ENCODE data around the gene CLIP2.
"Not testable (repeated sequence)": the region's sequence is repeated elsewhere in the genome, so short reads cannot be mapped to it uniquely, and the experiment has no call there.

Gene CLIP2

DNA sequence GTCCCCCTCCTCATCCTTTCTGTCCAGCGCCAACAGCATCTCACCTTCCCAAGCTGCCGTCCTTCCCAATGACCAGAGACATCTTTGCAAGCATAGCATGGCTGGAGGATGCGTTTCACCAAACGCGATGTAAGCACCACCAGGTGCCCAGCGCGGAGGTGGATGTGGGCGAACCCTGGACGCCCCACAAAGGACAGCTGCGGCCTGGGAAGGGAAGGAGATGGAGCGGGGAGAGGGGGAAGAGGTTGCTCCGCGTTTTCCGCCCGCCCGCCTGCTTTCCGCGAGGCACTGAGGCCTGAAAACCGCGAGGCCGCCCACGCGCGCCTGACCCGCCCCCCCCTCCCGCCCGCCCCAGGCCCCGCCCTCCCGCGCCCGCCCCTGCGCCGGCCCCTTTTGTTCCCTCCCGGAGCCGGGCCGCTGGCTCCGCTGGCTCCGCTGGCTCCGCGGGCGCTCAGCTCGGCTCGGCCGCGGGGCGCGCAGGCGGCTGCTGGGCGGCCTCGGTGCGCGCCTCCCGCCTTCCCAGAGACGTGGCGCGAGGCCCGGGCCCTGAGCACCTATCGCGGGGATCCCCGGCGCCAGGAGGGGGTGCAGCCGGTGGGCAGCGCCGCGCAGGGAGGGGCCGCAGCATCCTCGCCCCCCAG lies at the start of gene CLIP2:
CLIP2 (plus strand) TSS at position 390 of the 641 bp plus-strand sequence. CDS start 28,140 bp downstream, outside the sequence.
- TF ChIP-seq, protein P1, sequence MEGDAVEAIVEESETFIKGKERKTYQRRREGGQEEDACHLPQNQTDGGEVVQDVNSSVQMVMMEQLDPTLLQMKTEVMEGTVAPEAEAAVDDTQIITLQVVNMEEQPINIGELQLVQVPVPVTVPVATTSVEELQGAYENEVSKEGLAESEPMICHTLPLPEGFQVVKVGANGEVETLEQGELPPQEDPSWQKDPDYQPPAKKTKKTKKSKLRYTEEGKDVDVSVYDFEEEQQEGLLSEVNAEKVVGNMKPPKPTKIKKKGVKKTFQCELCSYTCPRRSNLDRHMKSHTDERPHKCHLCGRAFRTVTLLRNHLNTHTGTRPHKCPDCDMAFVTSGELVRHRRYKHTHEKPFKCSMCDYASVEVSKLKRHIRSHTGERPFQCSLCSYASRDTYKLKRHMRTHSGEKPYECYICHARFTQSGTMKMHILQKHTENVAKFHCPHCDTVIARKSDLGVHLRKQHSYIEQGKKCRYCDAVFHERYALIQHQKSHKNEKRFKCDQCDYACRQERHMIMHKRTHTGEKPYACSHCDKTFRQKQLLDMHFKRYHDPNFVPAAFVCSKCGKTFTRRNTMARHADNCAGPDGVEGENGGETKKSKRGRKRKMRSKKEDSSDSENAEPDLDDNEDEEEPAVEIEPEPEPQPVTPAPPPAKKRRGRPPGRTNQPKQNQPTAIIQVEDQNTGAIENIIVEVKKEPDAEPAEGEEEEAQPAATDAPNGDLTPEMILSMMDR (IDR thresholded peaks at IDR 0.05; ENCODE audit: low read depth, low read length, missing control alignments), result no peak
- peak within 1 kb of the TSS; percentile 74 for H3K4me3 ChIP-seq (replicated peaks; ENCODE audit: low read depth, low read length)
- no peak for DNase-seq (ENCODE audit: extremely low read depth, low read depth)

DNA sequence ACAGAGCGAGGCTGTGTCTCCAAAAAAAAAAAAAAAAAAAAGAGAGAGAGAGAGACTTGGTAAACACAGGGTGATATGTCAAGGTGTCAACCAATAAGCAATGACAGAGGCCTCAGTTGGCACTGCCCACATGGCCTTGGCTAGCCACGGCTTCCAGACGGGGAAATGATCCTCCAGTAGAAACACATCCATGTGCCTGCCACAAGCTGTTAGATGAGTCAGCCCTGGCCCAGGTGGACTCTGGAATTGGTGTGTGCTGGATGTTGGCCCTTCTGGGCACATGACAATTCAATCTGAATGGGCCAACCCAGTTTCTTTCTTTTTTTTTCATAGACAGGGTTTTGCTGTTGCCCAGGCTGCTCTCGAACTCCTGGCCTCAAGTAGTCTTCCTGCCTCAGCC lies 48.7 kb upstream of the CLIP2 start:
- no peak overlapping the region for H3K4me3 ChIP-seq (replicated peaks; ENCODE audit: low read depth, low read length)
- DNase-seq (ENCODE audit: extremely low read depth, low read depth), result no peak
- TF ChIP-seq, protein P1 (IDR thresholded peaks at IDR 0.05; ENCODE audit: low read depth, low read length, missing control alignments), result no peak

DNA sequence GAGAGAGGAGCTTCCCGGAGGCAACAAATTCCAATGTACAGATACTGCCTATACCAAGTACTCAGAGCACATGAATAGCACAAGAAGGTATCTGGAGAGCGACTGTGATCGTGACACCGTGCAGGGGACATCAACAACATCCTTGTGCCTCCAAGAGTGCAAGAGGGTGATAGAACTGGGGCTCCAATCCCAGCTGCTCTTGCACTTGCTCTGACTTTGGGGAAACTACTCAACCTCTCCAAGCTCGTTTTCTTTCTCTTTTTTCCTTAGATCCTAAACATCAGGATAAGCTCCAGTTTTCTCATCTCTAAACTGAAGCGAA lies 47.1 kb upstream of the CLIP2 start:
- TF ChIP-seq, protein P1 (IDR thresholded peaks at IDR 0.05; ENCODE audit: low read depth, low read length, missing control alignments), result no peak
- H3K4me3 ChIP-seq (replicated peaks; ENCODE audit: low read depth, low read length), result no peak overlapping the region
- no peak for DNase-seq (ENCODE audit: extremely low read depth, low read depth)

DNA sequence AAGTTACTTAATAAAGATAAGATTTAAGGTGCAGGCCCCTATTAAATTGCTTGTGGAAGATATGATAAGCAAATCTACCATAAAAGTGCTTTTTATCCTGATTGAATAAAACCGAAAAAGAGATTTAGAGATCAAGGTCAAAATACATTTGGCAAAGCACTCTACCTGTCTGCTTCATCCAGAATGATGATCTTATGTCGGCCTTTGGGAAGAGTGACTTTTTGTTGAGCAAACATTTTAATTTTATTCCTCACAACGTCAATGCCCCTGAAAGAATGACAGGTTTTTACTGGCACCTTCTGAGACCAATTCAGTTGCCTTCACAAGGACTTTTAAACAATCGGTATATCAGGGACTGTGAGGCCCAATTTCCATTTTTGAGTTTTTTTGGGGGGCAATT lies 42.7 kb upstream of the CLIP2 start:
- TF ChIP-seq, protein P1 (IDR thresholded peaks at IDR 0.05; ENCODE audit: low read depth, low read length, missing control alignments), result no peak
- H3K4me3 ChIP-seq (replicated peaks; ENCODE audit: low read depth, low read length), result no peak overlapping the region
- no peak for DNase-seq (ENCODE audit: extremely low read depth, low read depth)

DNA sequence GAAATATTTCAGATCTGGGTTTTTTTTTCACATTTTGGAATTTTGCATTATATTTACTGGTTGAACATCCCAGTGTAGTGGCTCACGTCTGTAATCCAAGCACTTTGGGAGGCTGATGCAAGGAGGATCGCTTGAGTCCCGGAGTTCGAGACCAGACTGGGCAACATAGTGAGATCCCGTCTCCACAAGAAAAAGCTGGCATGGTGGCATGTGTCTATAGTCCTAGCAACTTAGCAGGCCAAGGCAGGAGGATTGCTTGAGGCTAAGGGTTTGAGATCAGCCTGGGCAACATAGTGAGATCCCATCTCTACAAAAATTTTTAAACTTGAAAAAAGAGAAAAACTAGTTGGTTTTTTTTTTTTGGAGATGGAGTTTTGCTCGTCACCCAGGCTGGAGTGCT lies 41.1 kb upstream of the CLIP2 start:
- H3K4me3 ChIP-seq (replicated peaks; ENCODE audit: low read depth, low read length), result no peak overlapping the region
- TF ChIP-seq, protein P1 (IDR thresholded peaks at IDR 0.05; ENCODE audit: low read depth, low read length, missing control alignments), result no peak
- no peak for DNase-seq (ENCODE audit: extremely low read depth, low read depth)

DNA sequence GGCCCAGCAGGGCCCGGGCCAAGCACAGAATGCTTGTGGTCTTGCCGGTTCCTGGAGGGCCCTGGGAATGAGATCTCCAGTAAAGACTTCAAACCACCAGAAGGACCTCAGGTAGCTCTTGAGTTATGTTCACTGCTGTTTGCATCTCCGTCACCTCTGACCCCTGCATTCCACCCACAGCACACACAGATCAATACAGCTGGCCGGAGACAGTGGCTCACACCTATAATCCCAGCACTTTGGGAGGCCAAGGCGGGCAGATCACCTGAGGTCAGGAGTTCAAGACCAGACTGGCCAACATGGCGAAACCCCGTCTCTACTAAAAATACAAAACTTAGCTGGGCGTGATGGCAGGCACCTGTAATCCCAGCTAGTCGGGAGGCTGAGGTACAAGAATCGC lies 40.1 kb upstream of the CLIP2 start:
- not testable (repeated sequence) for H3K4me3 ChIP-seq (replicated peaks; ENCODE audit: low read depth, low read length); DNase-seq (ENCODE audit: extremely low read depth, low read depth)

DNA sequence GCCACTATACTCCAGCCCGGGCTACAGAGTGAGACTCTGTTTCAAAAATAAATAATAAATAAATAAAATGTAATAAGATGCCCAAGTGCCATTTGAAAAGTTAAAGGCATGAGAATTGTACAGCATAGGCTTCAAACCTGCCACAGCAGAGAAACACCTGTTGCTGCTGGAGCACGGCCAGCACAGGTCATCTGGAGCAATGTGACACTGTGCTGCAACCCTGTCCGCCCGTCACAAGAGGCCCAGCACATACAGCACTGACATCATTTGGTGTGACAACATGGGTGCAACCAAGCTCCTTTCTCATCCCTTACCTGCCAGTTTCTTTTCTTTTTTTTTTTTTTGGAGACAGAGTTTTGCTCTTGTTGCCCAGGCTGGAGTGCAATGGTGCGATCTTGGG lies 36.3 kb upstream of the CLIP2 start:
- H3K4me3 ChIP-seq (replicated peaks; ENCODE audit: low read depth, low read length), result peak overlapping the region; percentile 93
- TF ChIP-seq, protein P1 (IDR thresholded peaks at IDR 0.05; ENCODE audit: low read depth, low read length, missing control alignments), result no peak
- no peak for DNase-seq (ENCODE audit: extremely low read depth, low read depth)
